B cell (primary cell): ENCODE results near the gene IL1A.

Source experiments
- CTCF ChIP-seq: fragments of 200-600 bp; IDR thresholded peaks from one replicate; pipeline ENCODE4 v1.8.0; 2022; ENCODE audit warnings: antibody characterized with exemption, mild to moderate bottlenecking
- EZH2 ChIP-seq: IDR thresholded peaks from 2 replicates; pipeline ENCODE4 v1.6.1; 2012; ENCODE audit warnings: borderline replicate concordance, low read depth, mild to moderate bottlenecking, moderate library complexity, low read length; ENCODE audit not compliant: insufficient read depth, poor library complexity, severe bottlenecking

- no peak for TF ChIP-seq CTCF
- no peak for TF ChIP-seq EZH2
Observed at GRCh38 chr2:112817082-112817689, 32.9 kb upstream of the IL1A start.
